Thyroid gland (tissue), 4 donors: ENCODE measurements around the gene DENND1A.

Experiments
- POLR2A ChIP-seq, 2 donors: fragments of 450-650 bp; IDR thresholded peaks; one replicate each; pipeline ENCODE4 v1.6.1; 2017; ENCODE audit warnings: antibody characterized with exemption in 2 of 2, mild to moderate bottlenecking in 2 of 2, moderate library complexity in 1 of 2
- TF ChIP-seq, protein P1 (sequence below), 6 experiments: fragments of 200-600 bp in 3 of 6; fragments of 450-650 bp in 3 of 6; sonication (generic) in 3 of 6; IDR thresholded peaks; one replicate each; pipeline ENCODE4 v1.5.1; 2016 to 2019; ENCODE audit warnings: antibody characterized with exemption in 6 of 6, mild to moderate bottlenecking in 2 of 6, inconsistent platforms in 1 of 6, moderate library complexity in 1 of 6

DNA sequence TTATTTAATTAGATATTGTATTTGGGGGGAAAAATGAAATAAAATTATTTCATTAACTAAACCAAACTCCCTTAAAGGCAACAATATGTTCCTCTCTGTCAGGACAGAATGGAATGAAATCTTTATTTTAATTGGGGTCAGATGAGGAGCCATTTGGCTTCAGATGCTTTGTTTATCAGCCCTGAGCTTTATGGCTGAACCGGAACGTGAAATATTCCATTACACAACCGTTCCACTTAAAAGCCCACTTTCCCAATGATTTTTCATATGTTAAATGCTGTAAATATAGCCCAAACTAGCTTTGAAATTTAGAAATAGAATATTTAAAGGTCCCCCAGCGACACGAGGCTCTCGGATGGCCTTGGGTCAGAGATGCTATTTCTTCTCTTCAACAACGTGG is 424.4 kb downstream of the DENND1A start:
- TF ChIP-seq, protein P1, sequence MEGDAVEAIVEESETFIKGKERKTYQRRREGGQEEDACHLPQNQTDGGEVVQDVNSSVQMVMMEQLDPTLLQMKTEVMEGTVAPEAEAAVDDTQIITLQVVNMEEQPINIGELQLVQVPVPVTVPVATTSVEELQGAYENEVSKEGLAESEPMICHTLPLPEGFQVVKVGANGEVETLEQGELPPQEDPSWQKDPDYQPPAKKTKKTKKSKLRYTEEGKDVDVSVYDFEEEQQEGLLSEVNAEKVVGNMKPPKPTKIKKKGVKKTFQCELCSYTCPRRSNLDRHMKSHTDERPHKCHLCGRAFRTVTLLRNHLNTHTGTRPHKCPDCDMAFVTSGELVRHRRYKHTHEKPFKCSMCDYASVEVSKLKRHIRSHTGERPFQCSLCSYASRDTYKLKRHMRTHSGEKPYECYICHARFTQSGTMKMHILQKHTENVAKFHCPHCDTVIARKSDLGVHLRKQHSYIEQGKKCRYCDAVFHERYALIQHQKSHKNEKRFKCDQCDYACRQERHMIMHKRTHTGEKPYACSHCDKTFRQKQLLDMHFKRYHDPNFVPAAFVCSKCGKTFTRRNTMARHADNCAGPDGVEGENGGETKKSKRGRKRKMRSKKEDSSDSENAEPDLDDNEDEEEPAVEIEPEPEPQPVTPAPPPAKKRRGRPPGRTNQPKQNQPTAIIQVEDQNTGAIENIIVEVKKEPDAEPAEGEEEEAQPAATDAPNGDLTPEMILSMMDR (IDR thresholded peaks at IDR 0.05) = no peak
- no peak for TF ChIP-seq POLR2A (IDR thresholded peaks at IDR 0.05)
